Measurements from ENCODE around the gene TENM4.
A peak's percentile ranks its signal among the peaks of the same experiment; 100 is the strongest.

Gene TENM4

GRCh38 chr11:79269611-79270307 is 171.1 kb downstream of the TENM4 start:
- no peaks in the 10 kb centered on the region for H3K27me3 ChIP-seq (replicated peaks)
- no peak overlapping the region for H3K27ac ChIP-seq
- no peak for DNase-seq
- no peak overlapping the region for H3K4me3 ChIP-seq (ENCODE audit: low read depth, low read length)
- TF ChIP-seq CTCF (IDR thresholded peaks at IDR 0.05; ENCODE audit: low read depth, low read length, missing control alignments): peak; percentile 20
- no peaks in the 10 kb centered on the region for H3K36me3 ChIP-seq (replicated peaks)
- in situ Hi-C loops (cut with HindIII; ENCODE audit: low pct_ligation_motif_present, low sequenced_read_pairs): no loop called here

GRCh38 chr11:79266396-79266795 is 174.4 kb downstream of the TENM4 start:
- TF ChIP-seq CTCF (IDR thresholded peaks at IDR 0.05; ENCODE audit: low read depth, low read length, missing control alignments): no peak
- Histone ChIP-seq H3K27ac (no peak overlapping the region), H3K4me3 (ENCODE audit: low read depth, low read length) (no peak overlapping the region), H3K27me3 (replicated peaks) (no peaks in the 10 kb centered on the region), H3K36me3 (replicated peaks) (no peaks in the 10 kb centered on the region)
- in situ Hi-C loops (cut with HindIII; ENCODE audit: low pct_ligation_motif_present, low sequenced_read_pairs): no loop called here
- DNase-seq: no peak

- in situ Hi-C loops (cut with HindIII; ENCODE audit: low pct_ligation_motif_present, low sequenced_read_pairs): no loop called here
- Histone ChIP-seq H3K4me3 (ENCODE audit: low read depth, low read length) (no peak overlapping the region), H3K36me3 (replicated peaks) (no peaks in the 10 kb centered on the region), H3K27me3 (replicated peaks) (no peaks in the 10 kb centered on the region), H3K27ac (no peak overlapping the region)
- no peak for TF ChIP-seq CTCF (IDR thresholded peaks at IDR 0.05; ENCODE audit: low read depth, low read length, missing control alignments)
- DNase-seq: no peak
Observed at GRCh38 chr11:79265756-79266322, 175.0 kb downstream of the TENM4 start.

GRCh38 chr11:79264284-79264683 is 176.5 kb downstream of the TENM4 start:
- no peak for TF ChIP-seq CTCF (IDR thresholded peaks at IDR 0.05; ENCODE audit: low read depth, low read length, missing control alignments)
- DNase-seq: no peak
- Histone ChIP-seq H3K36me3 (replicated peaks) (no peaks in the 10 kb centered on the region), H3K4me3 (ENCODE audit: low read depth, low read length) (no peak overlapping the region), H3K27ac (no peak overlapping the region), H3K27me3 (replicated peaks) (no peaks in the 10 kb centered on the region)
- in situ Hi-C loops (cut with HindIII; ENCODE audit: low pct_ligation_motif_present, low sequenced_read_pairs): no loop called here

- Histone ChIP-seq H3K4me3 (ENCODE audit: low read depth, low read length) (no peak overlapping the region), H3K36me3 (replicated peaks) (no peaks in the 10 kb centered on the region), H3K27ac (no peak overlapping the region), H3K27me3 (replicated peaks) (no peaks in the 10 kb centered on the region)
- DNase-seq: no peak
- in situ Hi-C loops (cut with HindIII; ENCODE audit: low pct_ligation_motif_present, low sequenced_read_pairs): no loop called here
- no peak for TF ChIP-seq CTCF (IDR thresholded peaks at IDR 0.05; ENCODE audit: low read depth, low read length, missing control alignments)
Observed at GRCh38 chr11:79263001-79263400, 177.8 kb downstream of the TENM4 start.

GRCh38 chr11:79262221-79262620 is 178.6 kb downstream of the TENM4 start:
- no peak for TF ChIP-seq CTCF (IDR thresholded peaks at IDR 0.05; ENCODE audit: low read depth, low read length, missing control alignments)
- H3K27me3 ChIP-seq (replicated peaks): no peaks in the 10 kb centered on the region
- in situ Hi-C loops (cut with HindIII; ENCODE audit: low pct_ligation_motif_present, low sequenced_read_pairs): no loop called here
- H3K27ac ChIP-seq: no peak overlapping the region
- H3K36me3 ChIP-seq (replicated peaks): no peaks in the 10 kb centered on the region
- H3K4me3 ChIP-seq (ENCODE audit: low read depth, low read length): no peak overlapping the region
- no peak for DNase-seq

All from brain microvascular endothelial cell (primary cell).